Keratinocyte (primary cell): ENCODE results near the gene USP35.

ENCODE experiments used
- EZH2 ChIP-seq: IDR thresholded peaks from one replicate; pipeline ENCODE4 v1.6.1; 2012; ENCODE audit warnings: inconsistent platforms, mild to moderate bottlenecking, low read length, moderate library complexity
- TF ChIP-seq, protein P1 (sequence below), 3 experiments: IDR thresholded peaks in 1 of 3; conservative IDR thresholded peaks in 1 of 3; optimal IDR thresholded peaks in 1 of 3; 2 replicates in 2 of 3; 3 replicates in 1 of 3; pipeline versions ENCODE3 to v1.5.1; 2011; ENCODE audit warnings: low read length in 3 of 3, mild to moderate bottlenecking in 3 of 3, moderate library complexity in 2 of 3, control low read depth in 1 of 3, inconsistent platforms in 1 of 3; ENCODE audit not compliant: insufficient read depth in 2 of 3; ENCODE audit errors: extremely low read depth in 1 of 3

GRCh38 chr11:78194490-78194889 lies 5.8 kb downstream of the USP35 start:
- TF ChIP-seq, protein P1, sequence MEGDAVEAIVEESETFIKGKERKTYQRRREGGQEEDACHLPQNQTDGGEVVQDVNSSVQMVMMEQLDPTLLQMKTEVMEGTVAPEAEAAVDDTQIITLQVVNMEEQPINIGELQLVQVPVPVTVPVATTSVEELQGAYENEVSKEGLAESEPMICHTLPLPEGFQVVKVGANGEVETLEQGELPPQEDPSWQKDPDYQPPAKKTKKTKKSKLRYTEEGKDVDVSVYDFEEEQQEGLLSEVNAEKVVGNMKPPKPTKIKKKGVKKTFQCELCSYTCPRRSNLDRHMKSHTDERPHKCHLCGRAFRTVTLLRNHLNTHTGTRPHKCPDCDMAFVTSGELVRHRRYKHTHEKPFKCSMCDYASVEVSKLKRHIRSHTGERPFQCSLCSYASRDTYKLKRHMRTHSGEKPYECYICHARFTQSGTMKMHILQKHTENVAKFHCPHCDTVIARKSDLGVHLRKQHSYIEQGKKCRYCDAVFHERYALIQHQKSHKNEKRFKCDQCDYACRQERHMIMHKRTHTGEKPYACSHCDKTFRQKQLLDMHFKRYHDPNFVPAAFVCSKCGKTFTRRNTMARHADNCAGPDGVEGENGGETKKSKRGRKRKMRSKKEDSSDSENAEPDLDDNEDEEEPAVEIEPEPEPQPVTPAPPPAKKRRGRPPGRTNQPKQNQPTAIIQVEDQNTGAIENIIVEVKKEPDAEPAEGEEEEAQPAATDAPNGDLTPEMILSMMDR (optimal IDR thresholded peaks at IDR 0.05 in 1 of 3, IDR thresholded peaks at IDR 0.05 in 1 of 3, conservative IDR thresholded peaks at IDR 0.05 in 1 of 3; ENCODE audit: extremely low read depth in 1 of 3, insufficient read depth in 2 of 3, low read length in 3 of 3): no peak
- no peak for TF ChIP-seq EZH2
